ENCODE results near the gene AMMECR1. TPM values are rescaled to one million over a fixed set of nuclear protein-coding genes. Genes with fewer than 3 reads are reported as not detected.
A peak's percentile ranks its signal among the peaks of the same experiment; 100 is the strongest.

The AMMECR1 gene
- total RNA-seq, 1 donor from 2014 or later: 19.3 TPM

DNA sequence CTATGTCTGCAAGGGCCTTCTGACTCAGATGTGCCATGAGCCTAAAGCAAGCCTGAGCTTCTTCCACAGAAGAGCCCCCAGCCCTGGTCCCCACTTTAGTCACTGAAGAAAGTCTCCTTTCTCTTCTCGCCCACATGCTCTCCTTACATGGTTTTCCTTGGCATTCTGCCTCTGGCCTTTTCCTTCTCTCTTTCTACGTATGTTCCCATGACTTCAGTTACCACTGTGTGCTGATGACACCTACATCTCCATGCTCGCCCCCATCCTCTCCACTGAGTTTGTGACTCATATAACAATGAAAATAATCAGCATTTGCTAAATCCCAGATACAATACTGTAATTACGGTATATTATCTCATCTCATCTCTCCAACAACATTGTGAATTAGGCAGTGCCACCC is 149.3 kb downstream of the AMMECR1 start:
- Mint-ChIP-seq H3K4me1 (ENCODE audit: unreplicated experiment) (no peaks in the 10 kb centered on the region), H3K4me3 (no peak overlapping the region), H3K36me3 (peaks cover 27% of the 10 kb centered on the region), H3K27me3 (no peaks in the 10 kb centered on the region), H3K27ac (no peak overlapping the region), H3K9me3 (peaks cover 2% of the 10 kb centered on the region)
- TF ChIP-seq CTCF (conservative IDR thresholded peaks at IDR 0.05): no peak
- DNase-seq (ENCODE audit: extremely low spot score, unreplicated experiment): no peak

GRCh38 chrX:110167952-110168451 is 149.9 kb downstream of the AMMECR1 start:
- no peaks in the 10 kb centered on the region for H3K4me1 Mint-ChIP-seq (ENCODE audit: unreplicated experiment)
- no peaks in the 10 kb centered on the region for H3K9me3 Mint-ChIP-seq
- no peaks in the 10 kb centered on the region for H3K27me3 Mint-ChIP-seq
- H3K36me3 Mint-ChIP-seq: peaks cover 21% of the 10 kb centered on the region
- DNase-seq (ENCODE audit: extremely low spot score, unreplicated experiment): no peak
- no peak overlapping the region for H3K4me3 Mint-ChIP-seq
- H3K27ac Mint-ChIP-seq: no peak overlapping the region
- peak; percentile 71 for TF ChIP-seq CTCF (conservative IDR thresholded peaks at IDR 0.05)

- peaks cover 3% of the 10 kb centered on the region for H3K36me3 Mint-ChIP-seq
- no peaks in the 10 kb centered on the region for H3K9me3 Mint-ChIP-seq
- TF ChIP-seq CTCF (conservative IDR thresholded peaks at IDR 0.05): no peak
- peaks cover 3% of the 10 kb centered on the region for H3K4me1 Mint-ChIP-seq (ENCODE audit: unreplicated experiment)
- DNase-seq (ENCODE audit: extremely low spot score, unreplicated experiment): no peak
- no peak overlapping the region for H3K27ac Mint-ChIP-seq
- H3K27me3 Mint-ChIP-seq: no peaks in the 10 kb centered on the region
- no peak overlapping the region for H3K4me3 Mint-ChIP-seq
Measured at GRCh38 chrX:110163488-110163887, 154.4 kb downstream of the AMMECR1 start.

- TF ChIP-seq CTCF (conservative IDR thresholded peaks at IDR 0.05): no peak
- Mint-ChIP-seq H3K36me3 (peaks cover 3% of the 10 kb centered on the region), H3K27me3 (no peaks in the 10 kb centered on the region), H3K4me1 (ENCODE audit: unreplicated experiment) (peaks cover 3% of the 10 kb centered on the region), H3K27ac (no peak overlapping the region), H3K4me3 (no peak overlapping the region), H3K9me3 (no peaks in the 10 kb centered on the region)
- no peak for DNase-seq (ENCODE audit: extremely low spot score, unreplicated experiment)
Measured at GRCh38 chrX:110162867-110163266, 155.0 kb downstream of the AMMECR1 start.

DNA sequence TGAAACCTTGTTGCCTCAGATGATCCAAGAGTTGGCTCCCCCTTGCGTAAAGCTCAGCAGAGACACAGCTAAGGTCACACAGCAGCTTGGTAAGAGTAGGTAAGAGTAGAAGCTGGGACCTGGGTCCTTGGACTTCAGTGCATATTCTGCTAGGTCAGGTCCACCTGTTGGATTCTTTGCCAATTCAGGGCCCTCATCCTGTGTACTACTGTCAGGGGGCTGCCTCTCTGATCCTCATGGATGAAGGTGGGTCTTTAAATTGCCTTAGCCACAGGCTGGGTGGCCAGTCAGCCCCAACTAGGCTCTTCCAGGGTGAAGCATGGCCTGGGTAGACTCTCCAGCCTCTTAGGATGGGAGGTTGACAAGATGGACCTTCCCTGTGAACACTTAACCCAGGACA is 155.8 kb downstream of the AMMECR1 start:
- Mint-ChIP-seq H3K27me3 (no peaks in the 10 kb centered on the region), H3K4me1 (ENCODE audit: unreplicated experiment) (peaks cover 3% of the 10 kb centered on the region), H3K36me3 (peaks cover 3% of the 10 kb centered on the region), H3K27ac (no peak overlapping the region), H3K9me3 (no peaks in the 10 kb centered on the region), H3K4me3 (no peak overlapping the region)
- no peak for TF ChIP-seq CTCF (conservative IDR thresholded peaks at IDR 0.05)
- no peak for DNase-seq (ENCODE audit: extremely low spot score, unreplicated experiment)

DNA sequence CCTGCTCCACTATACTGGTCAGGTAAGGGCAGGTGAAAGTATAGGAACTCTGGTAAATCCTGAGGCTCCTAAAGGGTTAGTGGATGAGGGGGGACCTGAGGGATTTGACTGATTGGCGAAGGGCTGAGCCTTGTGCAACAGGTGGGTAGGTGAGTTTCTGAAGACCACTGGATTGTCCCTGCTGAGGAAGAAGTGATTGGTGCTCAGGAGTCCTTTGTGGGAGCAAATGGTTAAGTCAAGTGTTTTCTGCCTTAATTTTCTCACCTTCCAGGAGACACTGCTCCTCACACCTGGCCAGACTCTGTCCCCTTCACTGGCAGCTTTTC is 156.6 kb downstream of the AMMECR1 start:
- H3K9me3 Mint-ChIP-seq: no peaks in the 10 kb centered on the region

More for the DNA sequence above, 156.6 kb downstream of the AMMECR1 start:
- Mint-ChIP-seq H3K4me1 (ENCODE audit: unreplicated experiment) (peaks cover 3% of the 10 kb centered on the region), H3K27me3 (no peaks in the 10 kb centered on the region), H3K36me3 (peaks cover 3% of the 10 kb centered on the region), H3K27ac (no peak overlapping the region), H3K4me3 (no peak overlapping the region)
- no peak for DNase-seq (ENCODE audit: extremely low spot score, unreplicated experiment)
- no peak for TF ChIP-seq CTCF (conservative IDR thresholded peaks at IDR 0.05)
